Activated CD4-positive, alpha-beta T cell treated with anti-CD3 and anti-CD28 coated beads, Interleukin-2, Interleukin-4, amounts not matched to agents 100 ng/mL and 50 ng/mL, durations not matched to agents 16 hours and 8 hours (primary cell): ENCODE results near the gene TEX51.

Source experiments
- DNase-seq: peaks from one replicate; pipeline ENCODE4 v3.0.0-alpha.2; 2020; ENCODE audit warnings: low spot score

The TEX51 gene

DNA sequence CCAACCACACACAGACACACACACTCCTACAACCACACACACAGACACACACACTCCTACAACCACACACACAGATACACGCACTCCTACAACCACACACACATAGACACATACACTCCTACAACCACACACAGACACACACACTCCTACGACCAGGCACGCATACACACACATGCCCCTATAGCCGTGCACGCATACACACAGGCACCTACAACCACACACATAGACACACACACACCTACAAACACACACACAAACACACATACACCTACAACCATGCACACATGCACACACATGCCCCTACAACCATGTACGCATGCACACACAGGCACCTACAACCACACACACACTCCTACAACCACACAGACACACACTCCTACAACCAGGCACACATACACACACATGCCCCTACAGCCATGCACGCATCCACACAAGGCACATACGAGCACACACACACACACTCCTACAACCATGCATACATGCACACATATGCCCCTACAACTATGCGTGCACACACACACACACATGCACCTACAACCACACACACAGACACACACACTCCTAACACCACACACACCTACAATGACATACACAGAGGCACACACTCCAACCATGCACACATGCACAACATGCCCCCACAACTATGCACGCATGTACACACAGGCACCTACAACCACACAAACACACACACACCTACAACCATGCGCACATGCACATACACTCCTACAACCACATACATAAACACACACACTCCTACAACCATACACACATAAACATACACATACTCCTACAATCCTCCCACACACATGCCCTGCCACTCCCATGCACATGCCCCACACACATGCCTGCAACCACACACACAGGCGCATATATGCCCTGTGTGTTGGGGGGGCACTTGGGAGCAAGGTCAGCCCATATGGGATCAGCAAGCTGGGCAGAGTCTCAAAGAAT, 19.1 kb upstream of the TEX51 start:
- no peak for DNase-seq

DNA sequence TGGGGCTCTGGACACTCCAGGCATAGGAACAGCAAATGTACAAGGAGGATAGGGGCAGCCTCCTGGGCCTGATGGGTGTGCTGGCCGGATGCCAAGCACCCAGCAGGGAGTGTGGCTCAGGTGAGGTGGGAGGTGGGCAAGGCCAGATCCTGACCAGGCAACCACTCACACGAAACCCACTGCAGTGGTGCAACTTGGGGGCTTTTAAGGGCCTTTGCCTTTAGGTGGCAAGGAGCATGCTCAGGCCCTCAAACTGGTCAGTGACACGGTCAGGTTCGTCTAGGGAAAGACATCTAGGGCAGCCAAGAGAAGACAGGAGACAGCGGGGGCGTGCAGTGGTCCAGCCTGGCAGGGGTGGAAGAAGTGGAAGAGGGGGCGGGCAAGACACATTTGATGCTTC, 18.4 kb upstream of the TEX51 start:
- DNase-seq, result no peak

DNA sequence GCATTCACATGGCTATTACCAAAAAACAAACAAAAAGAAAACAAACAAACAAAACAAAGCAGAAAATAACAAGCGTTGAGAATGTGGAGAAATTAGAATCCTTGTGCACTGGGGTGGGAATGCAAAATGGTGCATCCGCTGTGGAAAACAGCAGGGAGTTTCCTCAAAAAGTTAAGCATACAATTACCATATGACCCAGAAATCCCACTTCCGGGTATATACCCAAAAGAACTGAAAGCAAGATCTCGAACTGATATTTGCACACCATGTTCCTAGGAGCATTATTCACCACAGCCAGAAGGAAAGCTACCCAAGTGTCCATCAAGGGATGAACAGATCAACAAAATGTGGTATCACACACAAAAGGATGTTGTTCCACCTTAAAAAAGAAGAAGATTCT, 17.9 kb upstream of the TEX51 start:
- DNase-seq, result no peak

DNA sequence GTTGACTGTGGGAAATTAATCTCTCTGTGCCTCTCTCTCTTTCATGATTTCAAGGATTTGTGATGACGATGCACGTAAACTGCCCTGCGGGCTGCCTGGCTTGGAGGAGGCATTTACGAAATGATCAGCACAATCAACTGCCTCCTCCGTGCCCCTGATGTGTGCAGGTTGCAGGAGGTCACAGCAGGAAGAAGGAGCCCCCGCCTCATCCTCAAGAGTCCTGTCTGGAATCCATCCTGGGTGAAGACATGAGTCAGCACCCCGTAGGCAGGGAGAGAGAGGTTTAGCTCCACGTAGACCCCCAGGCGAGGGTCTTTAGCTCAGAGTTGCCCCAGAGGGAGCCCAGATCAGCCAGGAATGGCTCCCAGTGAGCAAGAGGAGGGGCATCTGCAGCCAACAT, 17.1 kb upstream of the TEX51 start:
- DNase-seq, result no peak

DNA sequence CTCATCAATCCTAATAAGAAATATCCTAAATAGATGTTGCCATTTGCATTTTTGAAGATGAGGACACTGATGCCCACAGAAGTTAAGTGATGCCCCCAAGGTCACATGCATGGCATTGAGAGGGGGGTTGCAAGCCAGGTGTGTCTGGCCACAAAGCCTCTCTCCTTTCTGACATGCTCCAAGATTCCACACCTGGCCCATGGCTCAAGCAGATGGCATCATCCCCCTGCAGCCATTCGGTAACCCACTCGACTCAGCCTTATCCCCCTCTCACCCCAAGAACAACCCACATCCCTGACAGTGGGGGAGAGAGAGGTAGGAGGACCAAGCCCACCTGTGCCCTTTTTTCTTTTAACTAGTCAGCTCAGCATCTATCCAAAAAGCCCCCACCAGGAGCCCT, 16.5 kb upstream of the TEX51 start:
- DNase-seq, result no peak

DNA sequence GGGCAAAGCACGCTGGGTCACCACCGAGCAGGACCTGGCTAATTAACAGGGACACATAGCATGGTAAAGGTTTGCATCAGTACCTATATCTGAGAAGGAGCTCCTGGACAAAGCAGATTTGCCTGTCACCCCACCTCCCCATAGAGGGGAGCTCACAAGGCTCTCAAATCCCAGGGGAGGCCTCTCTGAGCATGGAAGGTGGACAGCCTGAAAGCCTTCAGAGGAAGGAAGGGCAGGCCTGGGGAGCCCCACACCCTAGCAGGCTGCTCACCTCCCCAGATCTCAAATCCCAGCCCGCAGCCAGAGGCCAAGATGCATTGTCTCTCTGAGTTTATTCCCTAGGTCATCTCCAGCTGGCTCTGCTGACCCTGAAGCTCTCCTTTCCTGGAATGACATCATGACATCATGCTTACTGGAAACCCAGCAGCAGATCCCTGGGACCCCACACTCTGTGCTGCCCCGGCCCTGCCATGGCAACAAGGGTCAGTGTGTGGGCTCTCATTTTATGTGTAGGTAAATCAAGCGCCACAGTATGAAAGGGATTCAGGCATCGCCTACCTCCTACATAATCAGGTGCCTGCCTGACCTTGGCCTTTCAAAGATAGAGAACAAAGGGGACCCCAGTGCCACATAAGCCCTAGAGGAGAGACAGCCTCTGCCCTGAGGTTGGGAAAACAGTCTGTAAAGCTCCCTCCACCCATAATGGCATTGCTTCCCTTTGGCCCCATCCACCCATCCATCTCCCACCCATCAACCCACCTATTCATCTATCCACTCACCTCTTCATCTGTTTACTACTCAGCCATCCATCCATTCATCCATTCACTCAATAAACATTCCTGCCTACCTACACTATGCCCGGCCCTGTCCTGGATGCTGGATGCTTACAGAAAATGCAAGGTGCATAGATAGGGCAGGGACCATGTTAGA, 15.7 kb upstream of the TEX51 start:
- DNase-seq, result no peak

DNA sequence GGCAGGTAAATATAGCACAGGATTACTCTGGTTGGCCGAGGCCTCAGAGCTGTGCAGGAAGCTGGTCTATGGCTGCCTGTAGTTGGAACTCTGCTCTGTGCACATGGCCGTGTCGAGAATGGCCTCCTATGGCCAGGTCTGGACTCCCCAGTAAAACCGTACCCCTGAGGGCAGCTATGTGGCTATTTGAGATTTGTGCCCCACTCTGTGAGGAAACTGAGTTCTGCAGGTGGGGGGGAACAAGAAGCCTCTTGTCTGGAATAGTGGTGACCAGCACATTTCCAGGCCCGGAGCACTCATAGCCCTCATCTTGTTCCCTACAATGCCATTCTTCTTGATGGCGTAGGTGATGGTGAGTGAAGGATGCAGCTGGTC, 15.0 kb upstream of the TEX51 start:
- no peak for DNase-seq

DNA sequence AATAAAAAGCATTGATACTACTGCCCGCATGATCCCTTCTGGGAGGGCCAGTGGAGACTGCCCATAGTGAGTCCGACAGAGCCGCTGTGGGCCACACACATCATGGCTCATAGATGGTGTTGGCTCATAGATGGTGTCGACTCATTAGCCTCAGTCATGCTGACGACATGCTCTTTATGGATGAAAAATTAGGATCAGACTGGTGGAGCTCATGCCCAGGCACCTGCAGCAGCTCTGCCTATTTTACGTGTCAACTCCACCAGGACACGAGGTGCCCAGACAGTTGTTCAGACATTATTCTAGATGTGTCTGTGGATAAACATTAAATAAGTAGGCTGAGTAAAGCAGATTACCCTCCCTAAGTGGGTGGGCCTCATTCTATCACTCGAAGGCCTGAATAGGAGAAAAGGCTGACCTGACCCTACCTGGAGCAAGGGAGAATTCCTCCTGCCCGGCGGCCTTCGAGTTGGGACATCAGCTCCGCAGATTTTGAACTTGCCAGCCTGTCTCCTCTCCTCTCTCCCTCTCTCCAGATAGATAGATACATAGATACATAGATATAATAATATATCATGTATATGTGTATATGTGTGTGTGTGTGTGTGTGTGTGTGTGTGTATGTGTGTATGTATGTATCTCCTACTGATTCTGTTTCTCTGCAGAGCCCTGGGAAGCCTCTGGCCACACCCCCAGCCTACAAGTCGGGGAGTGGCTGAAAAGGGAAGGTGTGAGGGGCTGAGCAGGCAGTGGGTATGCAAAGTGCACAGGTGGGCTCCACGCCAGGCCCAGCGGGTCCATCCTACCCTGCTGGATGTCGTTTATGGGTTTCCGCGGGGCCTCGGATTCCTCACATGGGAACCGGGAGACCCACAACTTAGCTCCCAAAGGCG, 13.6 kb upstream of the TEX51 start:
- no peak for DNase-seq

DNA sequence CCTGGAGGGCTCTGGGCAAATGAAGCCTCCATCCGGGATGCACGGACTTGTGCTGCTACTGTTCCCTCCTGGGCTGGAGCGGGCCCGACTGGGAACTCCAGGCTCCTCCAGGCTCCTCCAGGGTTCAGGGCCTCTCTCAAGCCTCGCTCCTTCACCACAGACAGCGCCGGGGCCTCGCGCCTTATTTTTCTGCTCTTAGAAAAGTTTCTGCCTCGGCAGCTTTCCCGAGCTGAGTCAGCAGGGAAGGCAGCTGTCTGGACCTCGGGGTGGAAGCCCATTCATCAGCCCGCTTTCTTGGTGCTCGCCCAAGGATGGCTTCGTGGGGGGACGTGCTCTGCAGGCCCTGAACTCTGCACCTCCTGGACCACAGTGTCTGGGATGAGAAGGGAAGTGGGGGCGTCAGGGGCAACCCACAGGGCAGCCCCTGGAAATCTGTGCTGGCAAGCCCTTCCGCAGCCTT, 12.9 kb upstream of the TEX51 start:
- no peak for DNase-seq

DNA sequence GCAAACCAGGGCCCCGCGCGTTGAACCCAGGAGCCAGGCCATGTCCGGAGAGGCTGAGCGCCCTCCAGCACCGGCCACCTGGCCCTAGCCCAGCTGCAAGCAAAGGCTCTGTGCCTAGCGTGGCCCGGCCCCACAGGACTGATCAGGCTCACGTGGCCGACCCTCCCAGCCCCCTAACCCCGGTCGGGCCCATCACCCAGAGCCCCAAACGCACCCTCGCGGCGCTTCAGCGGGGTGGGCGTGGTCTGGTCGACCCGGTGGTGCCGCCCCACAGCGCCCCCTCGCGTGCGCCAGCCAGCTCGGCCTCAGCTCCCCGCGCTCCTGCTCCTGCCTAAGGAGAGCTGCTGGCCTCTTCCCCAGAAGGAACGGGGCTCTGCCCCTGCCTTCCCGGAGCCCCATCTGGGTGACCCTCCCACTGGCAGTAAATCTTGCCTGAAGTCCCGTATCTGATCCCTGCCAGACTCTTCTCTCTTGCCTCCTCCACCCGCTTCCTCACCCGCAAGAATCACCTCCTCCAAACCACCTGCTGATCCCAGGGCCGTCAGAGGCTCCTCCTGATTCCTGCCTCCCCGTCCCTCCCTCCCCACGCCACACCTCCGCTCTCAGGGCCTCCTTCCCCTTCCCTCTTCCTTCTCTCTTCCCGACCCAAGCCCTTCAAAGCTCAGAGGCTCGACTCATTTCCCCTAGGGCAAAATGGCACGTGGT, 12.3 kb upstream of the TEX51 start:
- DNase-seq, result peak; percentile 61

DNA sequence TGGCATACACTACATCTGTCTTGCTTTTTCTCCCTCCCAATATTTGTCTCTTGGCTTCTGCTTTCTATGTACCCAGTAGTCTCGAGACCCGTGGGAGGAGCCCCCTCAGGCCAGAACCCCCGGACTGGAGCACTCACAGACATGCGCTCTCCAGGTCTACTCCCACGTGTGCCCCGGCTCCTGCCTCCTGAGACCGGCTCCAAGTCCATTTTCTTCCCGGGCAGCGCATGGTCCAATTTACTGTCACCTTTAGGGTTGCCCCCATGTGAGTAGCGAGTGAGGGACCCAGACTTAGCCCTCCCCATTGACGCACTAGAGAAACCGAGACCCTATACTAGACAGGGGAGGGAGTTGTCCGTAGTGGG, 11.8 kb upstream of the TEX51 start:
- no peak for DNase-seq

DNA sequence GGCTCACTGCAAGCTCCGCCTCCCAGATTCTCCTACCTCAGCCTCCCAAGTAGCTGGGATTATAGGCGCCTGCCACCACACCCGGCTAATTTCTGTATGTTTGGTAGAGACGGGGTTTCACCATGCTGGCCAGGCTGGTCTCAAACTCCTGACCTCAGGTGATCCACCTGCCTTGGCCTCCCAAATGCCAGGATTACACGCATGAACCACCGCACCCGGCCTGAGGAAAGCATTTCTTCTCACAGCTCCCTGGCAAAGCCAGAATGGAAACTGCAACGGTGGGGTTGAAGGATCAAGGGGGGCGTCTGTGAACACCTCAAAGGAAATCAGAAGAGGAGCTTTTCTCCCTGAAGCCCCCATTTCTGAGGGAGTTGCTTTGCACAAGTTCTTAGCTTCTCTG, 11.2 kb upstream of the TEX51 start:
- no peak for DNase-seq

DNA sequence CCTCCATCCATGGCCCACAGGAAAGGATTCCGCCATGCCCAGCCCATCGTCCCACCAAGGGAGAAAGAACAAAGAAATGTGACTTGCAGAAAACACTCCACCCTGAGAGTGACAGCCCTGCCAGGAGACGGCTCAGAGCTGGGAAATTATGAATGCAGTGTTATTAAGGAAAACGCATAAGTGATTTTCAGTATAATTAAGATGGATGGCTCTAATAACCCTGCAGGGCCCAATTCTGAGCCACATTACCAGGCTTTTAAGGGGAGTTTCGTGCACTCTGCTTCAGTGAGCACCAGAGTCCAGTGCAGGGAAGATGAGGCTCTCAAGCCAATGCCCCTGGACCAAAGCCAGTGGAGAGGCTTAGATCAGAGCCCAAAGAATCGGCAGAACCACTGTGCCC, 10.6 kb upstream of the TEX51 start:
- DNase-seq, result no peak

DNA sequence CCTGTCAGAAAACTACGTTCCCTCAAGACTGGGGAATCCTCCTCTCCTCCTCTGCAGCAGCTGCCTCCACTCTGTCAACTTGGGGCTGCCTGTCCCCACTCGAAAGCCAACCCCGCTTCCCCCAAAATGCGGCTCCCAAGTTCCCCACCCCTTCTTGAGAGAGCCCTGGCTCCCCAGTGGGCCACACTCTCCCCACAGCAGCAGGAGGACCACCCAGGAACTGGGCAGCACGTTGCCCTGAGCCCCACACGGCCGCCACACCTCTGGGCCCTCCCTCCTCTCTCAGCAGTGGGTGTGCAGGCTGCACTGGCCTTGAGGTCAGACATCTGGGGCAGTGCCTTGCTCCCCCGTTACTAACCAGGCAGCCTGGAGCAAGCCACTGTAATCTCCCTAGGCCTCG, 9.6 kb upstream of the TEX51 start:
- no peak for DNase-seq

DNA sequence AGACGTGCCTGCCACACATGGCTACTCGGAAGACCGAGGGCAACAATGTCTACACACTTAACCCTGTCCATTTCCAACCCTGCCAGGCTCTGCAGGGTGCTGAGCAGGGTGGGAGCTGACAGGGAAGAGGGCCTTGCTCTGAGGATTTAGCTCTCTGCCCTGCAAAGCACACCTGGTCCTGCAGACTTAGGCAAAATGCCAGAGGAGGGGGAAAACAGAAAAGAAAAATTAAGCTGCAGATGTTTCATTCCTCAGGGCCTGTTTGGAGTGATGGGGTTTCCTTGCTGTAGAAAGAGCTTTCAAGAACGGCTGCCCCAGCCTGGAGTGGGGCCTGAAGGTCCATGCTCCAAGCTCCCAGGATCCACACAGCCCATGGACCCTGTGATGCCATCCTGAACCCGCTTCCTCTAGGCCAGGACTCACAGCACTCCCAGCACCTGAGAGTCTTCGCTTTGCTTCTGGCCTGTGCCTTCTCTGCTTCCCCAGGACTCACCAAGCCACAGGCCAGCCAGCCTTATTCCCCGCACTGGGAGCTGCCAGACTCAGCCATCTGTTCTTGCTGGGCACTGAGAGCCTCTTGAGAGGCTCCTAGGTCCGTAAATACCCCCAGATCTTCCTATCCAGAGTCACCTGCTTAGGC, 9.1 kb upstream of the TEX51 start:
- DNase-seq, result no peak

DNA sequence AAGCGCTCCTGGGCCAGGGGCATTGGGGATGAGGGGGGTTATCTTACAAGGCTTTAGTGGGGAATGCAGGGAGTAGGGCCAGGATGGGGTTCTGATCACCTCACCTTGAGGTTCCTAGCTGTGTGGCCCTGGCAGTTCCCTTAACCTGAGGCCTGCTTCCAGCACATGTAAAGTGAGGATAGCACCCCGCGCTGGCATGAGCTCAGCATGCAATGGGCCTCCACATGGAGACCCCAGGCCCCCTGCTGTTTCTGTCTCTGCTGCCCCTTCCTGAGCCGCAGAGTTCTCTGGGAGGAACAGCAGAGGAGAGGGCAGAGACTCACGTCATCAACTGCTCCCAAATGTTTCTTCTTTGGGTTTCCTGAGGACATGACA, 8.6 kb upstream of the TEX51 start:
- DNase-seq, result no peak

DNA sequence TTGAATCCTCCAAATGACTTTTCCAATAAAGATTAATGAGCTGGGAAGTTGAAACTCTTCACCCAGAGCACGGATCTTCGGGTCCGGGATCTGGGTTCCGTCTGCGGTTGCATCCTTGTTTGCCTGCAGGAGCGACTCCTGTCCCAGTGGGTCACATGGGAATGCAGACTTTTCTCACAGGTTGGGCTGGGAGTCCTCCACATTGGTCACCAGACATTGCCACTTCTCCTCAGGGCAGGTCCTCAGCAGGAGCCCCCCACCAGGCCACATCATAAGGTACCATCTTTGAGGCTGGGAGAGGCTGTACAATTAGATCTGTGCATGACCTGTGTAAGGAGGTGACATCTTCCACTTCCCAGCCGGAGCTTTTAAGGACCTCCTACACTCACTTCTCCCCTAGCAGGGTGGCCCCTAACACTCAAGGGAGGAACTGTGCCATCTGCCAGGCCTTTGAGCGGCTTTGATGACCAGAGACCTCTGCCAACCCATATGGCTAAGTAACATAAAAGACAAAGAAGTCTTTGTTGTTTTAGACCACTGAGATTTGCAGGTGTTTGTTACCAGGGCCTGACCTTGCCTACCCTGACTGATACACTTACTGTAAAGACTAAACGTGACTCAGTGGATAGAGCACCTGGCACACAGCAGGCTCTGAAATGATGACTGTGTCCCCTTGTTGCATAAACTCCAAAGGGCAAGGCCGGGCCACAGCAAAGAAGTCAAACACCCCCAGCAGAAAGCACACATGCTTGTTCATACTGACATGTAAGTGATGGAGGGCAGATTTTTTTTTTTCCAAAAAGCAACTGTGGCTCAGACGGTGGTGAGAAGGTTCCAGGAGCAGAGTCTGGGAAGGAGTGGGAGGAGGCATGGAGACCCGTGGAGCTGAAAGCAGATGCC, 7.9 kb upstream of the TEX51 start:
- no peak for DNase-seq

DNA sequence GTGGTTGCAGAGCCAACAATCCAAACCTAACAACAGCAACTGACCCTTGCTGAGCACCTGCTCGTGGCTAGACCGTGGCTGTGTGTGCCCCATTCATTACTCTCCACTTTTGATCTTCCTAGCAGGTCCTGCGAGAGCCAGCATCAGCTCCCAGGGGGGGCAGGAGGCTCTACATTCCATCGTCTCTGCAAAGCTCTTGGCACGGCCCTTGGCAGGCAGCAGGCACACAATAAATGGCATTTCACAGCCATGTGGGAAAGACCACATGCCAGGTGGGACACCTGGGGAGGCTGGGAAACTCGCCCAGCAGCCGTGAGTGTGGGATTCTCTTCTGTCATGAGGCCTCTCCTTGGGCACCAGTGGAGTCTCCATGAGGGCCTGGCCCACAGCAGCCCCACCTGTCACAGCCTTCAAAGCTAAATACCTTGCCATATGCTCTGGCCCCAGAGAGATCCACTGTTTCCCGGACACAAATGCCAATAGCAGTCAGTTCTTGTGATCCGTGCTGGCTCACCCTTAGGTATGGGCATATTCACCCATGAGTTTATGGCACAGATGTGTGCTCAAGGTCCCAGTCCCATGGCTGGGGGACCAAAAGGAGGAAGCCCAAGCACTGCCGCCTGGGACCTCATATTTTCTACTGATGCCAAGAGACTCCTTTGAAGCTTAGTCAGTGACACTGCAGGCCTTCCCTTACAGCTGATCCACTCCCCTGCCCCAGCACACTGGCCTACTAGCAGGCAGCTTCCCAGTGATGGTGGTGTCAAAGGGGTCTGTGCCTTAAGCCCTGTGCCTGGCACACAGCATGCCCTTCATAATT, 6.8 kb upstream of the TEX51 start:
- no peak for DNase-seq

DNA sequence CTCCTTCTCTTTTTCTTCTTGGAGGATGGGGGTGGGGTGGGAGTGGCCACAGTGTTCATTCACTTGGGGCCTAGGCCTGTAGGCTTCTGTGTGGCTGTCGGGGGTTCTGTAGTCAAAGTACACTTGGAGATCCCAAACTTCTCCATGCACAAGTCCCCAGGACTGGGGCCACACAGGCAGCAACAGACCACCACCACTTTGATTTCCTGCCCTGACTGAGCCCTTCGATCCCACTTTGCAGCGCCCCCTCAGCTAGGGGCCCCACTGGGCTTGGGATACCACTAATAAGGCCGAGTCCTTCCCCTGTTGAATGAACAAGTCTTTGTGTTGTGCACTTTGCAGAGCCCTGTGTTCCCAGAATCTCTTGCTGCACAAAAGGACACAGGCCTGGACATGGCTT, 5.5 kb upstream of the TEX51 start:
- DNase-seq, result no peak
